Endodermal cell (in vitro differentiated cells): ENCODE results near the gene SLC12A3. TPM values are rescaled to one million over a fixed set of nuclear protein-coding genes. Genes with fewer than 3 reads are reported as not detected.
A peak's percentile ranks its signal among the peaks of the same experiment; 100 is the strongest.

Experiments
- DNase-seq: peaks from one replicate; pipeline ENCODE4 v3.0.0-alpha.2; 2017
- H3K27ac ChIP-seq: 2 replicates; pipeline ENCODE4 v1.5.1; 2013; ENCODE audit warnings: mild to moderate bottlenecking, low read depth, low read length, moderate library complexity
- H3K27me3 ChIP-seq: 2 replicates; pipeline ENCODE4 v1.6.1; 2013; ENCODE audit warnings: mild to moderate bottlenecking, low read length, moderate library complexity; ENCODE audit not compliant: insufficient read depth, control insufficient read depth, poor library complexity, severe bottlenecking
- H3K36me3 ChIP-seq: 2 replicates; pipeline ENCODE4 v1.7.0; 2013; ENCODE audit warnings: mild to moderate bottlenecking, low read length, moderate library complexity; ENCODE audit not compliant: control insufficient read depth, insufficient read depth
- H3K4me1 ChIP-seq: one replicate; pipeline ENCODE4 v1.7.0; 2013; ENCODE audit warnings: low read length; ENCODE audit not compliant: control insufficient read depth, insufficient read depth
- H3K4me3 ChIP-seq: 2 replicates; pipeline ENCODE4 v1.5.1; 2013; ENCODE audit warnings: mild to moderate bottlenecking, low read length, moderate library complexity
- H3K9ac ChIP-seq: 2 replicates; pipeline ENCODE4 v1.6.1; 2013; ENCODE audit warnings: mild to moderate bottlenecking, low read length, moderate library complexity; ENCODE audit not compliant: poor library complexity, severe bottlenecking; ENCODE audit errors: extremely low read depth
- H3K9me3 ChIP-seq: 2 replicates; pipeline ENCODE4 v1.6.1; 2013; ENCODE audit warnings: mild to moderate bottlenecking, low read length, moderate library complexity; ENCODE audit not compliant: control insufficient read depth
- H3K27ac Mint-ChIP-seq: 2 replicates; pipeline ENCODE4 v1.8.0; 2020; ENCODE audit warnings: mixed read lengths
- H3K27me3 Mint-ChIP-seq: 2 replicates; pipeline ENCODE4 v1.8.0; 2021; ENCODE audit warnings: mild to moderate bottlenecking, mixed read lengths; ENCODE audit not compliant: insufficient read depth
- H3K36me3 Mint-ChIP-seq: 2 replicates; pipeline ENCODE4 v1.8.0; 2020; ENCODE audit warnings: low read depth, mixed read lengths
- H3K4me1 Mint-ChIP-seq: 2 replicates; pipeline ENCODE4 v1.8.0; 2020; ENCODE audit warnings: mixed read lengths
- H3K4me3 Mint-ChIP-seq: 2 replicates; pipeline ENCODE4 v1.8.0; 2020; ENCODE audit warnings: mild to moderate bottlenecking, moderate library complexity, mixed read lengths
- H3K9me3 Mint-ChIP-seq: 2 replicates; pipeline ENCODE4 v1.8.0; 2020; ENCODE audit warnings: mild to moderate bottlenecking, mixed read lengths
- CTCF ChIP-seq: fragments of 200-600 bp; sonication (generic); conservative IDR thresholded peaks from 2 replicates; pipeline ENCODE4 v1.5.0; 2021; ENCODE audit warnings: antibody characterized with exemption, mild to moderate bottlenecking
- WGBS, 2 experiments: methylation state at CpG; one replicate each; pipeline versions ENCODE4 v1.1.5 to v1.1.7; 2013; ENCODE audit warnings: missing lambda C conversion rate in 2 of 2, mixed read lengths in 1 of 2; ENCODE audit not compliant: insufficient coverage in 1 of 2, insufficient read length in 1 of 2; 5-methylcytosine and 5-hydroxymethylcytosine counted together
- total RNA-seq, 2 donors: library from RNA; stranded (reverse); fragmentation: NEBNext Ultra II Directional in 1 of 2; extraction: Animal tissue kit (Norgen Biotek cat#: 25700) in 1 of 2; gene quantifications; 2 replicates in 1 of 2; 3 replicates in 1 of 2; pipeline ENCODE4 v1.2.1, GENCODE V29; 2021

Gene SLC12A3
- total RNA-seq, 2 donors from 2014 or later: not detected

- Mint-ChIP-seq H3K36me3 (no peaks in the 10 kb centered on the region), H3K4me3 (no peak overlapping the region), H3K27me3 (no peaks in the 10 kb centered on the region), H3K4me1 (peaks cover 25% of the 10 kb centered on the region), H3K9me3 (no peaks in the 10 kb centered on the region), H3K27ac (no peak overlapping the region)
- DNase-seq: no peak
- H3K36me3 ChIP-seq: peaks cover 12% of the 10 kb centered on the region
- no peak overlapping the region for H3K9ac ChIP-seq
- WGBS, 2 experiments: 93 to 95% methylated on average over 4 of the region's 4 CpGs
- TF ChIP-seq CTCF: no peak
- H3K9me3 ChIP-seq: no peaks in the 10 kb centered on the region
- H3K4me3 ChIP-seq: no peak overlapping the region
- H3K27ac ChIP-seq: no peak overlapping the region
- H3K27me3 ChIP-seq: no peaks in the 10 kb centered on the region
- H3K4me1 ChIP-seq: no peaks in the 10 kb centered on the region
Observed at GRCh38 chr16:56929639-56930038, 64.6 kb downstream of the SLC12A3 start.

- Mint-ChIP-seq H3K9me3 (no peaks in the 10 kb centered on the region), H3K4me3 (peak overlapping the region; percentile 95), H3K36me3 (peaks cover 8% of the 10 kb centered on the region), H3K27ac (peak overlapping the region; percentile 96), H3K27me3 (no peaks in the 10 kb centered on the region), H3K4me1 (peaks cover 25% of the 10 kb centered on the region)
- no peaks in the 10 kb centered on the region for H3K9me3 ChIP-seq
- no peaks in the 10 kb centered on the region for H3K4me1 ChIP-seq
- H3K36me3 ChIP-seq: peaks cover 21% of the 10 kb centered on the region
- WGBS, 2 experiments: 90 to 94% methylated on average over 14 to 15 of the region's 15 CpGs
- H3K27me3 ChIP-seq: no peaks in the 10 kb centered on the region
- no peak overlapping the region for H3K27ac ChIP-seq
- DNase-seq: peak; percentile 62
- TF ChIP-seq CTCF: no peak
- H3K4me3 ChIP-seq: no peak overlapping the region
- H3K9ac ChIP-seq: no peak overlapping the region
Observed at GRCh38 chr16:56930486-56931270, 65.7 kb downstream of the SLC12A3 start.

- no peaks in the 10 kb centered on the region for H3K9me3 Mint-ChIP-seq
Observed at GRCh38 chr16:56931271-56931891, 66.4 kb downstream of the SLC12A3 start.

More at GRCh38 chr16:56931271-56931891, 66.4 kb downstream of the SLC12A3 start:
- Mint-ChIP-seq H3K27me3 (no peaks in the 10 kb centered on the region), H3K36me3 (peaks cover 13% of the 10 kb centered on the region), H3K4me1 (peaks cover 25% of the 10 kb centered on the region), H3K27ac (peak overlapping the region; percentile 96), H3K4me3 (peak overlapping the region; percentile 95)
- peak overlapping the region; percentile 91 for H3K4me3 ChIP-seq
- no peaks in the 10 kb centered on the region for H3K27me3 ChIP-seq
- DNase-seq: no peak
- H3K9ac ChIP-seq: peak overlapping the region; percentile 94
- peaks cover 28% of the 10 kb centered on the region for H3K36me3 ChIP-seq
- TF ChIP-seq CTCF: no peak
- 55 to 69% methylated on average over 12 to 24 of the region's 25 CpGs for WGBS, 2 experiments
- H3K4me1 ChIP-seq: no peaks in the 10 kb centered on the region
- H3K9me3 ChIP-seq: no peaks in the 10 kb centered on the region
- H3K27ac ChIP-seq: peak overlapping the region; percentile 93
